GM23338 (cell line): ENCODE data around the gene ADGRD2. TPM values are rescaled to one million over a fixed set of nuclear protein-coding genes. Genes with fewer than 3 reads are reported as not detected.

Source experiments
- ATAC-seq: fragments of 200-7000 bp; cut with Tn5 transposase; 3 replicates; pipeline ENCODE4 v1.9.1; 2020
- DNase-seq: peaks from one replicate; pipeline ENCODE4 v3.0.0-alpha.2; 2015; ENCODE audit warnings: low spot score
- H2AFZ ChIP-seq: fragments of 200-600 bp; sonication (generic); 2 replicates; pipeline ENCODE4 v1.8.0; 2016; ENCODE audit warnings: antibody characterized with exemption, mild to moderate bottlenecking, moderate library complexity
- H3F3A ChIP-seq: fragments of 200-600 bp; sonication (generic); replicated peaks from 2 replicates; pipeline ENCODE4 v1.8.0; 2017; ENCODE audit warnings: antibody characterized with exemption, mixed run types, low read depth
- H3K27ac ChIP-seq: fragments of 200-600 bp; sonication (generic); 2 replicates; pipeline ENCODE4 v1.6.1; 2016; ENCODE audit warnings: low read depth
- H3K27me3 ChIP-seq: fragments of 200-600 bp; sonication (generic); 2 replicates; pipeline ENCODE4 v1.8.0; 2016; ENCODE audit warnings: mild to moderate bottlenecking, mixed run types, moderate library complexity; ENCODE audit not compliant: insufficient read depth
- H3K36me3 ChIP-seq: fragments of 200-600 bp; sonication (generic); 2 replicates; pipeline ENCODE4 v1.8.0; 2016; ENCODE audit warnings: mild to moderate bottlenecking; ENCODE audit not compliant: insufficient read depth
- H3K4me1 ChIP-seq: fragments of 200-600 bp; sonication (generic); 2 replicates; pipeline ENCODE4 v1.8.0; 2016; ENCODE audit warnings: mild to moderate bottlenecking, moderate library complexity; ENCODE audit not compliant: insufficient read depth
- H3K4me2 ChIP-seq: fragments of 200-600 bp; sonication (generic); 2 replicates; pipeline ENCODE4 v1.7.1; 2017; ENCODE audit warnings: mixed run types
- H3K4me3 ChIP-seq: fragments of 200-600 bp; sonication (generic); 2 replicates; pipeline ENCODE4 v1.6.1; 2016; ENCODE audit warnings: mixed run types
- H3K79me2 ChIP-seq: fragments of 200-600 bp; sonication (generic); replicated peaks from 2 replicates; pipeline ENCODE4 v1.8.0; 2017; ENCODE audit warnings: mild to moderate bottlenecking; ENCODE audit not compliant: insufficient read depth
- H3K9me2 ChIP-seq: fragments of 200-600 bp; sonication (generic); 2 replicates; pipeline ENCODE4 v1.8.0; 2017; ENCODE audit not compliant: insufficient read depth
- H4K20me1 ChIP-seq: fragments of 200-600 bp; sonication (generic); replicated peaks from 2 replicates; pipeline ENCODE4 v1.8.0; 2017; ENCODE audit warnings: mild to moderate bottlenecking; ENCODE audit not compliant: insufficient read depth
- H3K27ac Mint-ChIP-seq: 2 replicates; pipeline ENCODE4 v1.8.0; 2020; ENCODE audit warnings: inconsistent platforms, mild to moderate bottlenecking, moderate library complexity, mixed read lengths
- H3K27me3 Mint-ChIP-seq: 3 replicates; pipeline ENCODE4 v1.8.0; 2022; ENCODE audit warnings: low read depth, mild to moderate bottlenecking, moderate library complexity, mixed read lengths, inconsistent platforms; ENCODE audit not compliant: insufficient read depth, poor library complexity
- H3K36me3 Mint-ChIP-seq: 3 replicates; pipeline ENCODE4 v1.8.0; 2021; ENCODE audit warnings: low read depth, mild to moderate bottlenecking, inconsistent platforms, moderate library complexity, mixed read lengths
- H3K4me1 Mint-ChIP-seq: 3 replicates; pipeline ENCODE4 v1.8.0; 2020; ENCODE audit warnings: mild to moderate bottlenecking, inconsistent platforms, mixed read lengths
- H3K4me3 Mint-ChIP-seq: 3 replicates; pipeline ENCODE4 v1.8.0; 2021; ENCODE audit warnings: moderate library complexity, mild to moderate bottlenecking, inconsistent platforms, mixed read lengths
- H3K9me3 Mint-ChIP-seq: 3 replicates; pipeline ENCODE4 v1.8.0; 2020; ENCODE audit warnings: moderate library complexity, mild to moderate bottlenecking, inconsistent platforms, mixed read lengths
- CREB1 ChIP-seq: fragments of 250-450 bp; sonication (Bioruptor Pico); IDR thresholded peaks from 2 replicates; pipeline ENCODE4 v1.5.0; 2020; ENCODE audit warnings: low read depth, mild to moderate bottlenecking, moderate library complexity
- EZH2 ChIP-seq: fragments of 200-600 bp; sonication (generic); IDR thresholded peaks from one replicate; pipeline ENCODE4 v1.8.0; 2017; ENCODE audit warnings: antibody characterized with exemption, mild to moderate bottlenecking, low read depth; ENCODE audit not compliant: unreplicated experiment
- EZH2phosphoT487 ChIP-seq: fragments of 200-600 bp; sonication (generic); IDR thresholded peaks from one replicate; pipeline ENCODE4 v1.8.1; 2018; ENCODE audit warnings: antibody characterized with exemption; ENCODE audit not compliant: unreplicated experiment
- JUNB ChIP-seq: IDR thresholded peaks from one replicate; pipeline ENCODE4 v1.6.1; 2016; ENCODE audit warnings: antibody characterized with exemption; ENCODE audit not compliant: unreplicated experiment
- NANOG ChIP-seq: IDR thresholded peaks from 2 replicates; pipeline ENCODE4 v1.6.1; 2016; ENCODE audit warnings: antibody characterized with exemption, borderline replicate concordance
- POLR2AphosphoS5 ChIP-seq: IDR thresholded peaks from 2 replicates; pipeline ENCODE4 v1.6.1; 2016; ENCODE audit warnings: antibody characterized with exemption, low read depth
- STAT1 ChIP-seq: IDR thresholded peaks from one replicate; pipeline ENCODE4 v1.6.1; 2016; ENCODE audit warnings: antibody characterized with exemption; ENCODE audit not compliant: unreplicated experiment
- ZNF331 ChIP-seq: fragments of 250-450 bp; sonication (Bioruptor Pico); IDR thresholded peaks from 2 replicates; pipeline ENCODE4 v1.5.0; 2020; ENCODE audit warnings: low read depth, mild to moderate bottlenecking, moderate library complexity
- polyA plus RNA-seq: library from polyadenylated mRNA; unstranded; fragments of >200 nt; fragmentation: Nextera tagmentation; extraction: Ambion mirVana; gene quantifications from 2 replicates; pipeline ENCODE4 v1.2.1, GENCODE V29; 2016
- total RNA-seq: library from RNA; depleted of rRNA; stranded (reverse); fragments of >200 nt; shearing (Covaris generic); gene quantifications from 2 replicates; pipeline ENCODE4 v1.2.3, GENCODE V29; 2014
- TF ChIP-seq, protein P1 (sequence below): fragments of 250-450 bp; sonication (Bioruptor Pico); IDR thresholded peaks from 2 replicates; pipeline ENCODE4 v1.5.0; 2020; ENCODE audit warnings: mild to moderate bottlenecking, moderate library complexity

Gene ADGRD2
- total and polyA plus RNA-seq, 2 experiments from 2014 or later = 0.45 to 0.78 TPM

DNA sequence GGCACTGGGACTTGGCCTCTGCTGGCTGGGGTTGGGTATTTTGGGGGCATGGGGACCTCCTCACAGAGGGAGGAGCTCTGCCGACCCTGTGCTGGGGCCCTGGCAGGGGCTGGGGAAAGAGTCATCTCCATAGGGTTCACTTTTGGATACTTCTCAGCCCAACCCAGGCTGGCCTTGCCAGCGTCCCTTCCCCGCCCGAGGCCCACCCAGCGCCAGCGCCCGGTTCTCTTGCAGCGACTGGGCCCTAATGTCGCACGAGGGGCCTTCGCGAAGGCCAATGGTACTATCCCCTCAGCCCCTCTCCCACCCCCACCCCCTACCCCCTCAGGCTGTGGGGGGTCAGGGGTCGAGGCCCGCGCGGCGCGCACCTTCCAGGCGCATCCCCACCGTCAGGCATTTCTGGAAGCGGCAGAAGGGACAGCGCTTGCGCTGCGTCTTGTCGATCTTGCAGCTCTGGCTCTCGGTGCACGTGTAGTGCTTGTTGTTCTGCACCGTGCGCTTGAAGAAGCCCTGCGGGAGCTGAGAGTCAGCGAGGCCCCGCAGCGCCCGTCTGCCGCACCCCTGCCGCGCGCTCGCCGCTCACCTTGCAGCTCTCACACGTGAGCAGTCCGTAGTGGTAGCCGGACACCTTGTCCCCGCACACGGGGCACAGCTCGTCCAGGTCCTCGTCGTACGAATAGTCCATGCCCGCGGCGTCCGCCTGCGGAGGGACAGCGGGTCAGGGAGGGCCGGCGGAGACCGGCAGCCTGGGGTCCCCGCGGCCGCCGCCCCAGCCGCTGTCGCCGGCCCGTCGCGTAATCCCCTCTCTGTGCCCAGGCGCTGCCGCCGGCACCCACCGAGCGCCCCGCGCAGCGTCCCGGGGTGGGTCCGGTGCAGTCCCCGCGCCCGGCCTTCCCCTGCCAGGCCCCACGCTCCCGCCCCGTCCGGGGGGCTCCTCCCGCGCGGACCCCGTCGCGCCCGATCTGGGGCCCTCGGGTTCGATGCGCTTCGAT is 52.8 kb downstream of the ADGRD2 start:
- Histone ChIP-seq H3K4me1 (peaks cover 7% of the 10 kb centered on the region; the same call in 1 of the 2 replicates), H3K4me2 (peak overlapping the region; percentile 83), H4K20me1 (no peaks in the 10 kb centered on the region; the same call in 1 of the 2 replicates), H3K9me2 (no peaks in the 10 kb centered on the region), H3K4me3 (peak overlapping the region; percentile 57), H3K27ac (no peak overlapping the region), H3K27me3 (peaks cover 62% of the 10 kb centered on the region), H3K79me2 (no peaks in the 10 kb centered on the region), H3F3A (0 out of 2 replicates have a peak, but pooled peaks cover 3% of the 10 kb centered on the region), H2AFZ (peak overlapping the region; percentile 97), H3K36me3 (no peaks in the 10 kb centered on the region)
- TF ChIP-seq NANOG (no peak), EZH2 (peak; percentile 57), EZH2phosphoT487 (peak; percentile 84)
- DNase-seq (peak; percentile 74), ATAC-seq (peak; percentile 24)
- H3K27ac Mint-ChIP-seq = no peak overlapping the region
- peaks cover 3% of the 10 kb centered on the region; the same call in 2 of the 3 replicates for H3K9me3 Mint-ChIP-seq
- no peaks in the 10 kb centered on the region; the same call in 2 of the 3 replicates for H3K36me3 Mint-ChIP-seq
- H3K4me3 Mint-ChIP-seq = peak overlapping the region; percentile 75
- H3K27me3 Mint-ChIP-seq = peaks cover 53% of the 10 kb centered on the region
- peaks cover 19% of the 10 kb centered on the region for H3K4me1 Mint-ChIP-seq

DNA sequence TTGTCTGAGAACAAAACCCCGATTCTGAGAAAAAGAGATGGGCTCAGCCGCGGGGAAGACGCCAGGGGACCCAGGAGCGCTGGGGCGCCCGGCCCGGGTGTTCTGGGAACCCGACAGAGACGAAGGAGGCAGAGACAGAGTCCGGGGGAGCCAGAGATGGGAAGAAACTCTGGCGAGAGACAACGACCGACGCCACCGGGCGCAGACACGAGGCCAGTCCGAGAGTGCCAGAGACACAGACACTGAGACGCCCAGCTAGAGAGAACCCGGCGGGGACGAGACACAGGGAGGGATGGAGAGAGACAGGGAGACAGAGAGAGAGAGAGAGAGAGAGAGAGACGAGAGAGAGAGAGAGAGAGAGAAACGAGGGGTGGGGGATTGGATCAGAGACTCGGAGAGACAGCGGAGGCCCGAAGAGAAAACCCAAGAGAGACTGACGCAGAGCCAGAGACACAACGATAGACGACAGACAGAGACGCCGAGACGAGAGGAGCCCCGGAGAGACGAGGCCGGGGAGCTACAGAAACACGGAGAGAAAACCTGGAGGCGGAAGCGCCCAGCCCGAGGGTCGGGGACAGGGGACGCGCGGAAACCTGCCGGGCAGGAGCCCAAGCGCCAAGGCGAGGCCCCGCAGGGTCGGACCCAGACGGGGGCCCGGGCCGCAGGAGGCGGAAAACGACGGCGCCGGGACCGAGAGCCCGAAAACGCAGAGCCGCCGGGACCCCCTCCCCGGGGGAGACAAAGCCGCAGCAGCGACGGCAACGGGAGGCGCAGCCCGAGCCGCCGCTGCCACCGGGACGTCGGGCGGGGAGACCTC is 53.7 kb downstream of the ADGRD2 start:
- Histone ChIP-seq H3K4me1 (peaks cover 7% of the 10 kb centered on the region; the same call in 1 of the 2 replicates), H3F3A (0 out of 2 replicates have a peak, but pooled peaks cover 3% of the 10 kb centered on the region), H3K4me3 (peak overlapping the region; percentile 57), H3K36me3 (no peaks in the 10 kb centered on the region), H3K27me3 (peaks cover 62% of the 10 kb centered on the region), H3K9me2 (no peaks in the 10 kb centered on the region), H3K4me2 (peak overlapping the region; percentile 83), H2AFZ (peak overlapping the region; percentile 97), H3K27ac (no peak overlapping the region), H4K20me1 (no peaks in the 10 kb centered on the region; the same call in 1 of the 2 replicates), H3K79me2 (no peaks in the 10 kb centered on the region)
- DNase-seq (peak; percentile 52), ATAC-seq (peak; percentile 1; the same call in 2 of the 3 replicates)
- H3K27me3 Mint-ChIP-seq = peaks cover 55% of the 10 kb centered on the region
- peak overlapping the region; percentile 75 for H3K4me3 Mint-ChIP-seq
- H3K9me3 Mint-ChIP-seq = peaks cover 3% of the 10 kb centered on the region; the same call in 2 of the 3 replicates
- H3K4me1 Mint-ChIP-seq = peaks cover 16% of the 10 kb centered on the region
- H3K27ac Mint-ChIP-seq = no peak overlapping the region
- peak; percentile 99 for TF ChIP-seq EZH2
- TF ChIP-seq POLR2AphosphoS5 = no peak
- no peak for TF ChIP-seq CREB1
- no peak for TF ChIP-seq STAT1
- TF ChIP-seq JUNB = no peak
- TF ChIP-seq EZH2phosphoT487 = peak; percentile 83
- TF ChIP-seq ZNF331 (CRISPR knock-in tag) = no peak
- TF ChIP-seq, protein P1, sequence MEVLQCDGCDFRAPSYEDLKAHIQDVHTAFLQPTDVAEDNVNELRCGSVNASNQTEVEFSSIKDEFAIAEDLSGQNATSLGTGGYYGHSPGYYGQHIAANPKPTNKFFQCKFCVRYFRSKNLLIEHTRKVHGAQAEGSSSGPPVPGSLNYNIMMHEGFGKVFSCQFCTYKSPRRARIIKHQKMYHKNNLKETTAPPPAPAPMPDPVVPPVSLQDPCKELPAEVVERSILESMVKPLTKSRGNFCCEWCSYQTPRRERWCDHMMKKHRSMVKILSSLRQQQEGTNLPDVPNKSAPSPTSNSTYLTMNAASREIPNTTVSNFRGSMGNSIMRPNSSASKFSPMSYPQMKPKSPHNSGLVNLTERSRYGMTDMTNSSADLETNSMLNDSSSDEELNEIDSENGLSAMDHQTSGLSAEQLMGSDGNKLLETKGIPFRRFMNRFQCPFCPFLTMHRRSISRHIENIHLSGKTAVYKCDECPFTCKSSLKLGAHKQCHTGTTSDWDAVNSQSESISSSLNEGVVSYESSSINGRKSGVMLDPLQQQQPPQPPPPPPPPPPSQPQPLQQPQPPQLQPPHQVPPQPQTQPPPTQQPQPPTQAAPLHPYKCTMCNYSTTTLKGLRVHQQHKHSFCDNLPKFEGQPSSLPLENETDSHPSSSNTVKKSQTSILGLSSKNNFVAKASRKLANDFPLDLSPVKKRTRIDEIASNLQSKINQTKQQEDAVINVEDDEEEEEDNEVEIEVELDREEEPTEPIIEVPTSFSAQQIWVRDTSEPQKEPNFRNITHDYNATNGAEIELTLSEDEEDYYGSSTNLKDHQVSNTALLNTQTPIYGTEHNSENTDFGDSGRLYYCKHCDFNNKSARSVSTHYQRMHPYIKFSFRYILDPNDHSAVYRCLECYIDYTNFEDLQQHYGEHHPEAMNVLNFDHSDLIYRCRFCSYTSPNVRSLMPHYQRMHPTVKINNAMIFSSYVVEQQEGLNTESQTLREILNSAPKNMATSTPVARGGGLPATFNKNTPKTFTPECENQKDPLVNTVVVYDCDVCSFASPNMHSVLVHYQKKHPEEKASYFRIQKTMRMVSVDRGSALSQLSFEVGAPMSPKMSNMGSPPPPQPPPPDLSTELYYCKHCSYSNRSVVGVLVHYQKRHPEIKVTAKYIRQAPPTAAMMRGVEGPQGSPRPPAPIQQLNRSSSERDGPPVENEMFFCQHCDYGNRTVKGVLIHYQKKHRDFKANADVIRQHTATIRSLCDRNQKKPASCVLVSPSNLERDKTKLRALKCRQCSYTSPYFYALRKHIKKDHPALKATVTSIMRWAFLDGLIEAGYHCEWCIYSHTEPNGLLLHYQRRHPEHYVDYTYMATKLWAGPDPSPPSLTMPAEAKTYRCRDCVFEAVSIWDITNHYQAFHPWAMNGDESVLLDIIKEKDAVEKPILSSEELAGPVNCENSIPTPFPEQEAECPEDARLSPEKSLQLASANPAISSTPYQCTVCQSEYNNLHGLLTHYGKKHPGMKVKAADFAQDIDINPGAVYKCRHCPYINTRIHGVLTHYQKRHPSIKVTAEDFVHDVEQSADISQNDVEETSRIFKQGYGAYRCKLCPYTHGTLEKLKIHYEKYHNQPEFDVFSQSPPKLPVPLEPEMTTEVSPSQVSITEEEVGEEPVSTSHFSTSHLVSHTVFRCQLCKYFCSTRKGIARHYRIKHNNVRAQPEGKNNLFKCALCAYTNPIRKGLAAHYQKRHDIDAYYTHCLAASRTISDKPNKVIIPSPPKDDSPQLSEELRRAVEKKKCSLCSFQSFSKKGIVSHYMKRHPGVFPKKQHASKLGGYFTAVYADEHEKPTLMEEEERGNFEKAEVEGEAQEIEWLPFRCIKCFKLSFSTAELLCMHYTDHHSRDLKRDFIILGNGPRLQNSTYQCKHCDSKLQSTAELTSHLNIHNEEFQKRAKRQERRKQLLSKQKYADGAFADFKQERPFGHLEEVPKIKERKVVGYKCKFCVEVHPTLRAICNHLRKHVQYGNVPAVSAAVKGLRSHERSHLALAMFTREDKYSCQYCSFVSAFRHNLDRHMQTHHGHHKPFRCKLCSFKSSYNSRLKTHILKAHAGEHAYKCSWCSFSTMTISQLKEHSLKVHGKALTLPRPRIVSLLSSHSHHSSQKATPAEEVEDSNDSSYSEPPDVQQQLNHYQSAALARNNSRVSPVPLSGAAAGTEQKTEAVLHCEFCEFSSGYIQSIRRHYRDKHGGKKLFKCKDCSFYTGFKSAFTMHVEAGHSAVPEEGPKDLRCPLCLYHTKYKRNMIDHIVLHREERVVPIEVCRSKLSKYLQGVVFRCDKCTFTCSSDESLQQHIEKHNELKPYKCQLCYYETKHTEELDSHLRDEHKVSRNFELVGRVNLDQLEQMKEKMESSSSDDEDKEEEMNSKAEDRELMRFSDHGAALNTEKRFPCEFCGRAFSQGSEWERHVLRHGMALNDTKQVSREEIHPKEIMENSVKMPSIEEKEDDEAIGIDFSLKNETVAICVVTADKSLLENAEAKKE = no peak
- no peaks in the 10 kb centered on the region; the same call in 2 of the 3 replicates for H3K36me3 Mint-ChIP-seq
